ENCODE data around the gene METTL4.
"Not testable (repeated sequence)": the region's sequence is repeated elsewhere in the genome, so short reads cannot be mapped to it uniquely, and the experiment has no call there.

The METTL4 gene

GRCh38 chr18:2569338-2570207, 1.7 kb downstream of the METTL4 start:
- DNase-seq, result no peak
- intact Hi-C loops (cut with DNase I), result loop anchor here (5.0 kb wide), 1 partner anchor 88 kb away; the partner anchor contains the start of gene SMCHD1

- intact Hi-C loops (cut with DNase I), result no loop called here
- DNase-seq, result no peak
These were observed 2.7 kb downstream of the METTL4 start for GRCh38 chr18:2568605-2569004.

- intact Hi-C loops (cut with DNase I), result no loop called here
- no peak for DNase-seq
These were observed 3.2 kb downstream of the METTL4 start for GRCh38 chr18:2568129-2568528.

GRCh38 chr18:2564373-2564772, 6.9 kb downstream of the METTL4 start:
- intact Hi-C loops (cut with DNase I), result no loop called here
- no peak for DNase-seq

- DNase-seq, result no peak
- intact Hi-C loops (cut with DNase I), result no loop called here
These were observed 12.1 kb downstream of the METTL4 start for GRCh38 chr18:2559249-2559648.

- no peak for DNase-seq
- intact Hi-C loops (cut with DNase I), result no loop called here
These were observed 13.8 kb downstream of the METTL4 start for GRCh38 chr18:2557536-2557935.

DNA sequence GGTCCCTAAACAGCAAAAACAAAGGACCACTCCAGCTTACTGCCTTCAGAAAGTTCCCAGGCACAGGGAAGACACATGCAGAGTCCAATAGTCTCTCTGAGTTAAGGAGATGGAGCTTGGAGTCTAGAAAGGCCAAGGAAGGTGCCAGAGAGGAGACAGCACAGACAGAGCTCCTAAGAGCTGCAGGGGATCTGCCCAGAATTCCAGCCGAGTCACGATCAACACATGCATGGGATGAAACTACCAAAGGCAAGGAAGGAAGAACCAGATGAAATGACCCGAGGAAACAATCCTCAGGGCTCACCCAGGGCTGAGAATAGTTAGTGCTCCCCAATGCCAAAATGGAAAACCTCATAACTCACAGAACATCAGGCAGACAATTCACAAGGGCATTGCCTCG, 15.4 kb downstream of the METTL4 start:
- intact Hi-C loops (cut with DNase I), result no loop called here
- no peak for DNase-seq

DNA sequence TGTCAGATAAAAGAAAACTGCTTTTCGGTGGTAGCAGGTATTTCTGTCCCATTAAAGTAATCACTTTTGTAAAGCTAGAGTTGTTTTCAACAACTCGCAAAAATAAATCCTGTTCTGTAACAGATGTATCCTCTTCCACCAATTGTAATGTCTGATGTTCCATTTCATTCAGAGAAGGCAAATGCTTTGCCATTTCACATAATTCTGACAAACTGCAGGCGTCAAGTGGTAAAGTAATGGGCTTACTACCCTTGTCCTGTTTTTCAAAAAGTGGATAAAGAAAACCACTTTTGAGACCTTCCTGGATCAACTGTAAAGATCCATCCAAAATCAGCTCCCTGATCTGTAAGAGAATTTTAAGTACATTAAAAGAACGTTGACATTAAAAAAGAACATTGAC, 16.6 kb downstream of the METTL4 start:
- no peak for DNase-seq
- intact Hi-C loops (cut with DNase I), result no loop called here

- intact Hi-C loops (cut with DNase I), result no loop called here
These were observed 19.9 kb downstream of the METTL4 start for GRCh38 chr18:2551425-2551824.

DNA sequence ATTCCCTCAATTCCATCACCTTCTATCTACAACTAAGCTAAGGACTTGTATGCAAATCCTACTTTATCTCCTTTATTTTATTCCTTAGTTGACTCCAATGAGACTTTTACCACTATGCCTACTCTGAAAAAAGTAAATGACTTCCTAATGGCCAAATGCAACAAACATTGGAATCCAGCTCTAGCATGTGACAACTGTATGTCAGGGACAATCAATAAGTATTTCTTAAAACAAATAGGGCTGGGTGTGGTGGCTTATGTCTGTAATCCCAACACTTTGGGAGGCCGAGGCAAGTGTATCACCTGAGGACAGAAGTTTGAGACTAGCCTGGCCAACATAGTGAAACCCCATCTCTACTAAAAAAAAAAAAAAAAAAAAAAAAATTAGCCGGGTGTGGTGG, 21.8 kb downstream of the METTL4 start:
- no peak for DNase-seq
- intact Hi-C loops (cut with DNase I), result loop anchor here (10.0 kb wide), 1 partner anchor 215 kb away; no protein-coding TSS in a partner anchor

More at GRCh38 chr18:2551425-2551824, 19.9 kb downstream of the METTL4 start:
- DNase-seq, result no peak

DNA sequence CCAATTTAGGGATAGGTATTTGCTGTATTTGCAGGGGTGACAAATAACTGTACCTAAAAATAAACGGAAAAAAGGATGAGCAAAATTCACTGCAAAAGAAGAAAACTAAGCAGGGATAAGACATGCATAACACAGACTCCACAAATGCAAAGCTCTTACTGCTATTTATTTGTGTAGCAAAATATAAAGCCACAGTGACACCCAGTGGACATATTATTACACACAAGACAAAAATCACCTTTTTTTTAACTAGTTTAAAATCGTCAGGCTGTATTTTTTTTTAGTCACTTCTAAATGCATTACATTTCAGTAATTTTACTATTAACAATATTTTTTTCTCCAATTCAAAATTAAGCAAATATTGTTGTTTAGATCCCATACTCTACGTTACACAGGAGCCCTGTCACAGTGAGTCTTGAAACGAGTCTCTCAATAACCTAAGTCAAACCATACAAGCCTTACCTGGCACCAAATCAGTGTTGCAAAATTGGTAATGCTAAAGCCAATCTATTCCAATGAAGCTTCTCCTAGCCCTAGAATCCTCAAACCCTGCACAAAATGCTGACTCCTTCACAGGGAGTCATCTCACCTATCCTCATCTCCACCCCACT, 23.7 kb downstream of the METTL4 start:
- DNase-seq, result peak in 1 of 42 donors; percentile 12
- intact Hi-C loops (cut with DNase I), result loop anchor here (10.0 kb wide), 1 partner anchor 213 kb away; no protein-coding TSS in a partner anchor

GRCh38 chr18:2545155-2545554, 26.1 kb downstream of the METTL4 start:
- intact Hi-C loops (cut with DNase I), result loop anchor here (10.0 kb wide), 1 partner anchor 210 kb away; no protein-coding TSS in a partner anchor
- DNase-seq, result no peak

DNA sequence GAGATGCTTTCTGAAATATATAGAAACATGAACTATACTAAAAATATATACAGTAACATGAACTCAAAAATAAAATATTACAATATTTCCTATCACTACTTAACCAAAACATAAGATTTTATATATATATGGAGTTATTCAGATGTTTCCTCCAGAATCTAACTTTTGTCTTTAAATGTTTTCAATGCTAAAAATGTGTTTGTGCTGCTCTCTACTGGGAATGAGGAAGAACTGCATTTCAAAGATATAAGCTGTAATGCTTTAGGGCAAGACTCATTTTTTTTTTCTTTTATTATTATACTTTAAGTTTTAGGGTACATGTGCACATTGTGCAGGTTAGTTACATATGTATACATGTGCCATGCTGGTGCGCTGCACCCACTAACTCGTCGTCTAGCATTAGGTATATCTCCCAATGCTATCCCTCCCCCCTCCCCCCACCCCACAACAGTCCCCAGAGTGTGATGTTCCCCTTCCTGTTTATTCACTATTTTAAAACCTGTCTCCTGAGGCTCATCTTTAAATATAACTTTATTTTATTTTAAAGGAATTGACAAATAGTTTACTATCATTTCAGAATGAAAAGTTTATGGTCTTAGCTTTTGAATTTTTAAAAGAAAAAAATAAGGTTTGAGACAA, 29.3 kb downstream of the METTL4 start:
- not testable (repeated sequence) for DNase-seq
- intact Hi-C loops (cut with DNase I), result loop anchor here (10.0 kb wide), 1 partner anchor 207 kb away; no protein-coding TSS in a partner anchor

GRCh38 chr18:2540575-2540974, 30.7 kb downstream of the METTL4 start:
- intact Hi-C loops (cut with DNase I), result loop anchor here (10.0 kb wide), 1 partner anchor 206 kb away; no protein-coding TSS in a partner anchor

GRCh38 chr18:2538844-2539243, 32.5 kb downstream of the METTL4 start:
- intact Hi-C loops (cut with DNase I), result loop anchor here (10.0 kb wide), 1 partner anchor 434 kb away; no protein-coding TSS in a partner anchor
- DNase-seq, result no peak

More at GRCh38 chr18:2540575-2540974, 30.7 kb downstream of the METTL4 start:
- no peak for DNase-seq

DNA sequence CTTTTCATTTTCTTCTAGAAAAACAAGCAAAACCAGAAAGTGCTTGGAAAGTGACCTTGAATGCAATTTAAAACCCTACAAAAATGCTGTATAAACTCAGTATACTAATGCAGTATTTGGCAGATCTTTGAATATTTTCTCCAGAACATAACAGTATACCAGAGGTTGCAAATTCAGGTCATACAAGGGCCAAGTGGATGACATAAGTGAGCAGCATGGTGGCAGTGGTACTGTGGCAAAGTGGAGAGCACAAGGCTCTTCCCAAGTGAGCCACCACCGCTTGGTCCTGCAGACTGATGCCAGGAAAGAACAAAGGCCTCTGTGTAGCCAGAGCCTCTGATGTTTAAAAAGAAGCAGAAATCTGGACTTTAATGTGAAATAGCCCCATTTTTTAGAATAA, 33.1 kb downstream of the METTL4 start:
- peak in 24 of 42 donors; percentile 10 to 63 (median 33) for DNase-seq
- intact Hi-C loops (cut with DNase I), result loop anchor here (10.0 kb wide), 1 partner anchor 433 kb away; no protein-coding TSS in a partner anchor

- intact Hi-C loops (cut with DNase I), result loop anchor here (10.0 kb wide), 1 partner anchor 432 kb away; no protein-coding TSS in a partner anchor
- DNase-seq, result no peak
These were observed 34.0 kb downstream of the METTL4 start for GRCh38 chr18:2537296-2537695.

- DNase-seq, result no peak
- intact Hi-C loops (cut with DNase I), result loop anchor here (10.0 kb wide), 1 partner anchor 432 kb away; no protein-coding TSS in a partner anchor
These were observed 34.8 kb downstream of the METTL4 start for GRCh38 chr18:2536493-2536892.

DNA sequence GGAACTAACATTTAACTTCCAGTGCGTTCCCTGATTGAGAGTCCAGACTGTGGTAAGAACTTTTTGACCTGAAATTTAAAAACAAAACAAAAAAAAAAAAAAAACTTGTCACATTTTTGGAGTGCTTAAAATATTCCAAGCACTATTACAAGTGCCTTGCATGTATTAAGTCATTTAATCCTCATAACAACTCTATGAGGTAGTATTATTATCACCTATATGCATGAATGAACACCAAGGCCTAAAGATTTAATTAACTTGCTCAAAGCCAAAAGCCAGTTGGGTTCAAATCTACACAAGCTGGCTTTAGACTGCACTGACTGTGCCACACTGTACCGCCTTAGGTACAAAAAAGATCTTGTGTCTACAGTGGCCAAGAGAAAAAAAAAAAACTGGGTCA, 35.2 kb downstream of the METTL4 start:
- intact Hi-C loops (cut with DNase I), result loop anchor here (10.0 kb wide), 1 partner anchor 431 kb away; no protein-coding TSS in a partner anchor
- no peak for DNase-seq

All from head of caudate nucleus (tissue), 42 donors.